Hematopoietic multipotent progenitor cell treated with erythropoietin and hydrocortisone succinate and interleukin-3 and kit ligand, for 17 days (in vitro differentiated cells): ENCODE data around the gene CD28.
"Not testable (repeated sequence)": the region's sequence is repeated elsewhere in the genome, so short reads cannot be mapped to it uniquely, and the experiment has no call there.

Experiments
- DNase-seq: peaks from one replicate; pipeline ENCODE4 v3.0.0-alpha.2; 2015; ENCODE audit warnings: low spot score

The CD28 gene

DNA sequence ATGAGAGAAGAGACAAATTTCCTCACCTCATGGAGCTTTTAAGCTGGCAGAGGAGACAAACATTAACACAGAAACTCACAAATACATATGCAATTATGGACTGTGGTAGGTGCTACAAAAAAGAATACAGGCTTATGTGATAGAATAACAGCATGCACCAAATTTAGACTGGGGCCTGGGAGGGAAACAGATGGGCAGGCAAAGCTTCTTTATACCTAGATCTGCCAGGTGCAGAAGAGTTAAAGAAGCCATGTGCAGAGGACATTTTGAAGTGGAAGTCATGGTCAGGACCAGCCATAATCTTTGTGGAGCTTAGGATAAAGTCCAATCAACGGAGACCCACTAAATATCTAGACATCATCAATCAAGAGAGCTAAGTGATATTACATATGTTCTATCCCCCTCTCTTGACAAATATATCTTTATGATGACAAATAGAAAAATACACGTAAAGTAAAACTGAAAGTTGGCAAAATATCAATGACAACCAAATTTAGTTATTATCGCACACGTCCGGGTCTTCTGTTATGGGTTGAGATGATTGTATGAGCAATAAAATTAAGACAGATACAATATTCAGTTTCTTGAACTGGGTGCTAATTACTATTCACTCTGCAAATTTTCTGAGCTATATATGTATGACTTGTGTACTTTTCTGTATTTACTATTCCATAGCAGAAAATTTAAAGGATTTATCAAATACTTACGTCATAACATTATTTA lies 44.1 kb downstream of the CD28 start:
- DNase-seq = no peak

DNA sequence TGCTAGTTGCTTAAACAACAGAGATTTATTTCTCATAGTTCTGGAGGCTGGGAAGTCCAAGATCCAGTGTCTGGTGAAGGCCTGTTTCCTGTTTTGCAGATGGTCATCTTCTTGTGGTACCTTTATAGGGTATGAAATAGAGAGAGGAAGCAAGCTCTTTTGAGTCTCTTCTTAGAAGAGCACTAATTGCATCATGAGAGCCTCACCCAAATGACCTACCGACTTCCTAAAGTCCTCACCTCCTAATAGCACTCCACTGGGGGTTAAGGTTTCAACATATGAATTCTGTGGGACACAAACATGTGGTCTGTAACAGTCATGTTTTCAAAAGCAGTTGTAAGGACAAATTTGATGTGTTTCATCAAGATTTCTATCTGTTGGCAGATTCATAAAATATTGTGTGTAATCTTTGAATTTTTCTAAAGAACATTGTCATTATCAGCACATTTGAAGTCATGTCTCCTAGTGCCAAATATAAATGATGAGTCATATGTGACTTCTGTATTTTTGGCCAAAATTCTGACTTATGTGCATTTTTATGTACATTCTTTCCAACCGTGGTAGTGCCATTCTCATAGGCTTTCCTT lies 45.3 kb downstream of the CD28 start:
- DNase-seq = no peak

DNA sequence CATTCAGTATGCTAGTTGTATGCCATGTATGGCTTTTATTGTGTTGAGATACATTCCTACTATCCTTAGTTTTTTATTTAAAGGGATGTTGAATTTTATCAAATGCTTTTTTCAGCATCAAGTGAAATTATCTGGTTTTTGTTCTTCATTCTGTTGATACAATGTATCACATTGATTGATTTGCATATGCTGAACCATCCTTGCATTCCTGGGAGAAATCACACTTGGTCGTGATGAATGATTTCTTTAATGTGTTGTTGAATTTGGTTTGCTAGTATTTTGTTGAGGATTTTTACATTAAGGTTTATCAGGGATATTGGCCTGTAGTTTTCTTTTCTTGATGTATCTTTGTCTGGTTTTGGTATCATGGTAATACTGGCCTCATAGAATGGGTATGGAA lies 49.7 kb downstream of the CD28 start:
- DNase-seq = no peak

DNA sequence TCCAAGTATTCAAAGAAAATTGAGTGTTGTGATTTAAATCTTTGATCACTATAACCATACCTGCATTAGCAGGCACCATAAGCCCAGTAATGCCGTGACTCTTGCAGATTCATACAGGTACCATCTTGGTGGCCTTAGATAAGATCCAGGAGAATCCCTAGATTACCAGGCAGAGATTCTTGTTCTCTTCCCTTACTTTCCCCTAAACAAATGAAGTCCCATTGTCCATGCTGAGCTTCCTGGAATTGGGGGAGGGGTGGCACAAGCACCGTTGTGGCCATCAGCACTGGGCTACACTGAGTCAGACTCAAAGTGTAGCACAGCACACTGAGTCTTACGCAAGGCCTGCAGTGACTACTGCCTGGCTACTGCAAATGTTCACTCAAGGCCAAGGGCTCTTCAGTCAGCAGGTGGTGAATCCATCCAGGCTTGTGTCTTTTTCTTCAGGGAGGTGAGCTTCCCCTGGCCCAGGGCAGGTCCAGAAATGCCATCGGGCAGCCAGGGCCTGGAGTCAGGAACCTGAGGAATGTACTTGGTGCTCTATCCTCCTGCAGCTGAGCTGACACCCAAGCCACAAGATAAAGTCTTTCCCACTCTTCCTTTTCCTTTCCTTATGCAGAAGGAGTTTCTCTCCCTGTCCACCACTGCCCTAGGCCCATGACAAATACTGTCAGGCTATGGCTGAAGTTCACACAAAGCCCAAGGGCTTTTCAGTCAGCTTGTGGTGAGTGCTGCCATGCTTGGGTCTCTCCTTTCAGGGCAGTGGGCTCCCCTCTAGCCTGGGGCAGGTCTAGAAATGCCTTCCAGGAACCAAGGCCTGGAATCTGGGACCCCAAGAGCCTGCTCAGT lies 52.6 kb downstream of the CD28 start:
- no peak for DNase-seq

DNA sequence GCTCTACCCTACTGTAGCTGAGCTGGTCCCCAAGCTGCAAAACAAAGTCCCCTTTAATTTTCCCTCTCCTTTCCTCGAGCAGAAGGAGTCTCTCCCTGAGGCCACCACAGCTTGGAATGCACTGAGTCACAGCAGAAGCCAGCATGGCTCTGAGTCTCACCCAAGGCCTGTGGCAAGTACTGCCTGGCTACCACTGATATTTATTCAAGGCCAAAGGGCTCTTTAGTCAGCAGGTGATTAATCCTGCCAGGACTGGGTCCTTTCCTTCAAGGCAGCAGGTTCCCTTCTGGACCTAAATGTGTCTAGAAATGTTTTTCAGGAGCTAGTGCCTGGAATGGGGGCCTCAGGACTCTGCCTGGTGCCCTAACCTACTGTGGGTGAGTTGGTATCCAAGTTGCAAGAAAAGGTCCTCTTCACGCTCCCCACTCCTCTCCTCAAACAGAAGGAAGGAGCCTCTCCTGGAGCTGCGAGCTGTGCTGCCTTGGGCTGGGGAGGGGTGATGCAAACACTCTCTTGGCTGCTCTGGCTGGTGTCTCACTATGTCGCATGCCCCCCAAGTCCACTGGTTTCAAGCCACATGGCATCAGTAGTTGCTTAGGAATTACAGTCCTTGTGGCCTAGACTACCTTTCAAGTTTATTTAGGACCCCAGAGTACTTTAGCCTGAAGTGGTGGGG lies 53.4 kb downstream of the CD28 start:
- DNase-seq = no peak

DNA sequence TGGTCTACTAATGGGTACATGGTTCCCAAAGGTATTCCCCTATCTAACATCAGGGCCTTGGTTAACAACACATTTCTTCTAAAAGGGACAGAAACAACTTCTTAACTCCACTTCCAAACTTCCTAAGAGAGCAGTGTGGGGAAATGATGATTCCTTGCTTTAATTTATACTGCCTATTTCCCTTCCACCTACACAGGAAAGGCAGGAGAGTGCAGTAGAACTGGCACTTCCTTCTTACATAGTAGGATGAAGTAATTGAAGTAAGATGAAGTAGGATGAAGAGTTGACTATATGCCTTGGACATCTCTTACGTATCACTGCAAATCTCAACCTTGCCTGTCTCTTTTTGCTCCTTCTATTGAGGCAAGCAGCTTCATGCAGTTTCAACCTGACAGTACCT lies 54.7 kb downstream of the CD28 start:
- no peak for DNase-seq

DNA sequence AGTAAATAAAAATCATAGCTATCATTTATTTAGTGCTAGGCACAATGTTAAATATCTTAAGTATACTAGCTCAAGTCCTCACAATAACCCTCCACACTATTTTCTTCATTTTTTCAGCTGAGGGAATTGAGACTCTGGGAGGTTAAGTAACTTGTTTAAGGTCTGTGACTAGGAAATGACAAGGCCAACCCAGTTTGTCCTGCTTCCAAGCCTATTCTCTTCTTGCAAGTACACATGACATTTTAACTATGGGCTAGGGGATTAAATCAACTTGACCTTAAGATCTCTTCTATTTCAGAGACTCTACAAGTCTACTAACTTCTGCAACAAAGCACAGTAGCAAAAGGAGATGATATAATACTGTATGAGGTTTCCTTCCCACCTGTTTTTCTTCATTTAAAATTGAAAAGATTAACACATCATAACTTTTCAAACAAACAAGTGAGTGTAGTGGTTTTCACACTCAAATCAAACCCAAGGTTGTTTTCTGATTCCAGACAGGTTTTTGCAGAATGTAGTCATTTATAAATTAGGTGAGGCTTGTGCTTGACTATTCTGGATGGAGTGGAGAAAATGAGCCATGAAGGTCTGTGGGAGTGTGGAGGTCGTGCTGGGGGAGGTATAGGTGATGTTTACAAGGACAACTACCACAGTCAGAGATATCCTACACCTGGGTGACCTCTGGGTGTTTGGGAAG lies 57.0 kb downstream of the CD28 start:
- DNase-seq = no peak

DNA sequence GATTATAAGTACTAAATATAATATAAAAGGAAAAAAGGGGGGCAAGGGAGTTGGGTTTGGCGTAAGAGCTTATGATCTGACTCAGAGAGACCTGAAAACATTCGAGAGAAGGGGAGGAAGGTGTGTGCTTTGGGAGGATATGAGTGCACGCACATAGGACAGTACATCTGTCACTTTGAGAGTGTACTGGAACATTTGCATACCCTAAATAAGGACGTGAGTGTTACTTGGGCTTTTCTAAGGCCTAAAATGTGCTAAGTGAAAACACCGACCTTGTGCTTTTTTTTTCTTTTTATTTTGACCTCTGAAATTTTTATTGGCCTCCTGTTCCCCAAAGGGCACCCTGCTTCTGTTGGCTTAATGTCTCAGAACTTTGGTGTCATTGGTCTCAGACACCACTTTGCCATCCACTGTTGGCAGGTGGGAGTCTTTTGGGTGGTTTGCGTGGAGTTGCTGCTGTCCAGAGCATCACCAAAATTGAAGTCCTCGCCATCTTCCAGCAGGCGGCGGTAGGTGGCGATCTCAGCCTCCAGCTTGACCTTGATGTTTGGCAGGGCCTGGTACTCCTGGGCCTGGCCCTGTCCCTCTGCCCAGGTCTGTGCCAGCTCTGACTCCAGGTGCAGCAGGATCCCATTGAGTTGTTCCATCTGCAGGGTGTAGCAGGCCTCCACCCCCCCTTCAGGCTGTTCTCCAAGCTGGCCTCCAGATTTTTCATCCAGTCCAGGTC lies 57.7 kb downstream of the CD28 start:
- no peak for DNase-seq

DNA sequence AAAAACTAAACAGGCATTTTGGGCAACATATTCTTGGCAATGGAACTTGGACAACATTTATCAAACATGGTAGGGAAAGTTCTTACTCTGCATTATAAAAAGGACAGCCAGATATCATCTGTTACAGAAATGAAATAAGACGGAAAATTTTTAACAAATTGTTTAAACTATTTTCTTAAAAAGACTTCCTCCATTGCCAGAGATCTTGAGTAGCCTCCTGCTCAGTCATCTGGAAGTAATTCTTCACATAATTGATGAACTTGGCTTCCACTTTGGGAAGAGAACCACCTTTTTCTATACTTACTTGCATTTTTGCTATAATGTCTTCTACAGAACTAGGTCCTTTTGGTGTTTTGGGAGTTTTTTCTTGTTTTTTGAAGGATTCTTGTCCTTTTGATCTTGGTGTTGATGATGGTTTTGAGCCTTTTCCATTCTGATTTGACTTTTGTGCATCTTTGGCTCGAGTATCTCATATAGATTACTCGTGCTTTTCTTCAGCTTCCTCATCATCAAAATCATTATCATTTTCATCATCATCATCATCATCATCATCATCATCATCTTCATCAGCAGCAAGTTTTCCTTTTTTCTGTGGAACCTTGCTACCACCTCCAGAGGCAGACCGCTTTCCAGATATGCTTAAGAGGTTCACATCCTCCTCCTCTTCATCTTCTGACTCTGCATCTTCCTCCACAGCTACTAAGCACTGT lies 66.2 kb downstream of the CD28 start:
- no peak for DNase-seq

DNA sequence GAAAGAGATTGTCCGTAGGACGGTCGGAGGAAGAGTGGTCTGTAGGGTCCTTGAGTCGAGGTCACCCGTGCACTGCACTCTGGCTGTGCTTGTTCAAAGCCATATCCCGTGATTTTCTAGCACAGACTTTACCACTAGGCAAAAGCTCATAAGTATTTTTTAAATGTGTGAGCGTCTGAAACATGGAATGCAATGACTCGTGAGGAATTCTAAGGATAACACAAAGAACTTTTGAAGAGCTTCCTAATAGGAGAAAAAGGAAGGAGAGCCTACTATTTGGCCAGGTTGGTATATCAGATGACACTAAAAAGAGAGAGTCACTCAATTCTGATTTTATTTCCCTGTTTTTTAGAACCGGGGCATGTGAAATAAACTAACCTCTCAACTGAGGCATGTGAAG lies 68.3 kb downstream of the CD28 start:
- DNase-seq = no peak

DNA sequence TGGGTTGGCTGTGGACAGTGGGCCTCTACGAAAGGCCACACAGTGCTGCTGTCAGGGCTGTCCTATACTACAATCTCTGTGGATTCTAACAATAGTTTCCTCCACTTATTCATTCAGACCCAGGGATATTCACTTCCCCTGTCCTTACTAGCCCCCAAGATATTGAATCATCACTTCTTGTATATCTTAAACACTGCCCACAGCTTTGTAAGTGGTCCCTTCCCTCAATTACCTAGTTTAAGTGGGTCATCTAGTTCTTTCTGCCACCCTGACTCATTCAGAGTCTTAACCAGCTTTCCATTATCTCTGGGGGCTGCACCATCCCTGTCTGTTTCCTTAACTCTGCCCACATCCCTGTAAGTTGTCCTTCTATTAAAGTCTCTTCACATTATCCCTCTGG lies 69.2 kb downstream of the CD28 start:
- DNase-seq = no peak

DNA sequence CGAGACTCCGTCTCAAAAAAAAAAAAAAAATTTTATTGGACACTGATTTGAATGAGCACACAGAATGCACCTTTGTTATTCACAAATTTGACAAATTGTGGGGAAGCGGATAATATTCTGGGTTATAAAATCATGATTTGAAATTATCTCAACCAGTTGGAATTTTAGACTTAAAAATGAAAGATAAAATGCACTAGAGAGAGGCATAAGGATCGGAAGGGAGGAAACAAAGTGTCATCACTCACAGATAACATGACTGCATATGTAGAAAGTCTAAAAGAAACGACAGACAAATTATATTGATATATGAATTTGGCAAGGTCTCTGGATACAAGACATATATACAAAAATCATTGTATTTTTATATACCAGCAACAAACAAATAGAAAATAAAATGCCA lies 70.6 kb downstream of the CD28 start:
- no peak for DNase-seq

DNA sequence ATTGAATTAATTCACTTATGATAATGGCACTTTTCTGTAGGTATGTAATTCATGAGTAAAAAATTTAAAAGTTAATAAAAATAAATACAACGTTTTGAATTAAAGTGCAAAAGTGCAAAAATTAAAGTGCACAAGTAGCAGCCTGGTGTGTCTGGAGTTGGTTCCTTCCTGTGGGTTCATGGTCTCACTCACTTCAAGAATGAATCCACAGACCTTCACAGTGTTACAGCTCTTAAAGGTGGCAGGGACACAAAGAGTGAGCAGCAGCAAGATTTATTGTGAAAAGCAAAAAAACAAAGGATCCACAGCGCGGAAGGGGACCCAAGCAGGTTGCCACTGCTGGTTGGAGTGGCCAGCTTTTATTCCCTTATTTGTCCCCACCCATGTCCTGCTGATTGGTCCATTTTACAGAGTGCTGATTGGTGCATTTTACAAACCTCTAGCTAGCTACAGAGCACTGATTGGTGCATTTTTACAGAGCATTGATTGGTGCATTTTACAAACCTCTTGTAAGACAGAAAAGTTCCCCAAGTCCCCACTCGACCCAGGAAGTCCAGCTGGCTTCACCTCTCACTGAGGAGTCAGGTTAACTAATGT lies 73.1 kb downstream of the CD28 start:
- DNase-seq = not testable (repeated sequence)

DNA sequence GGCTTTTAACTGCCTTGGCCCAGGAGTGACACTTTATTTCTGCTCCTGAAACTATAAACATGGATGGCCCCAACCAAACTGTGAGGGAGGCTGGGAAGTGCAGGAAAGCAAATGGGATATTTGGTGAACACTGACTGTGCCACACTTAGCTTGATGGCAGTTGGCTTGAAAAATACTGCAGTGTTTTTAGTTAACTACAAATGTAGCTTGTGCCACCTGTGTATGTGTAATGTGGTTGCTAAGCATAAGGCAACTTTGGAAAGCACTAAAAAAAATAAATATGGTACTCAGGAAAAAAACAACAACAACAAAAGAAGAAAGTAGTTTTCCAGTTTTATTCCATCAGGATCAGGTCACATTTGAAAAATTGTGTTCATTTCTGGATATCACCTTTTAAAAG lies 73.8 kb downstream of the CD28 start:
- no peak for DNase-seq

DNA sequence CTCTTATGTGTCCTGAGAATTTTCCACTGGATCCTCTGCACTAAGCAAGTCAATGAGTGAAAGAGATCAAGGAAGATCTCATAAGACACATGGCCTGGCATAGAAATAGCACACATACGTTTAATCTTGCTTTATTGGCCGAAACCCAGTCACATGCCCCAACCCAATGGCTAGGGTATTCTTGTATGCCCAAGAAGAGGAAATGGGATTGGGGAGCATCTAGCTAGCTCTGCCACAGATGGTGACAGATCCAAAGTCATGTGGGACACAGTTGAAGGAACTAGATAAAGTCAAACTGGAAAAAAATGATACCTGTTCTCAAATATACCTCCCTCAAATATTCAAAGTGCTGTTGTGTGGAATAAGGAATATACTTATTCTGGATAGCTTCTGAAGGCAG lies 74.7 kb downstream of the CD28 start:
- no peak for DNase-seq

DNA sequence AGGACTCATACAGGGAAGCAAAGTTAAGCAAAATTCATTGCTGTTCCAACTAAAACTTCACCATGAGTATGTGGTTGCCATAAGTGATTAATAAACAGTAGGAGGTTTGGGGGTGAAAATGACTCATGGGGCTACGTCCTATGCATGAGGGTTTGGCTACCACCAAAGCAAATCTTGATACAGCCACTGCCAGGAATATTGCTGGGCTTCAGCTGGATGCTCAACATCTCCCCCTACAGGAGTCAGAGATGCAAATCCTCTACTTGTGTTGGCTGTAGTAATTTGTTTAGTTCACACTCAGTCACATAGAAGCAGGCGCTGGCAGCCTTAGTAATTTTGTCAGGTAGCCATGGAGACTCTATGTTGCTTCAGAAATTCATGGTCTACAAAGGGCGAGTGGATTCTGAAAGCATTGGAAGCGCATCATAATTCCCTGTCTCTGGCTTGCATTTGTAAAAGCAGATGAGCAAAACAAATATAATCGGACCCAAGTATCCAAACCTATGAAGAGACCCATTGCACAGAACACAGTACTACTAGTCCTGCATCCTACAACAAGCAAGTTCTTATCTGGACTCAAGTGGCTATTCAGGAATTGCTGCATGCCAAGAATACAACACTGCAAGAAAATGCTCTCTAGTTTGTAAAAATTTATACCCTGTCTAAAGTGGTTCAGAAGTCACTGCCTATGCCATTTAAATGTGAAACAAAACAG lies 76.0 kb downstream of the CD28 start:
- DNase-seq = no peak

DNA sequence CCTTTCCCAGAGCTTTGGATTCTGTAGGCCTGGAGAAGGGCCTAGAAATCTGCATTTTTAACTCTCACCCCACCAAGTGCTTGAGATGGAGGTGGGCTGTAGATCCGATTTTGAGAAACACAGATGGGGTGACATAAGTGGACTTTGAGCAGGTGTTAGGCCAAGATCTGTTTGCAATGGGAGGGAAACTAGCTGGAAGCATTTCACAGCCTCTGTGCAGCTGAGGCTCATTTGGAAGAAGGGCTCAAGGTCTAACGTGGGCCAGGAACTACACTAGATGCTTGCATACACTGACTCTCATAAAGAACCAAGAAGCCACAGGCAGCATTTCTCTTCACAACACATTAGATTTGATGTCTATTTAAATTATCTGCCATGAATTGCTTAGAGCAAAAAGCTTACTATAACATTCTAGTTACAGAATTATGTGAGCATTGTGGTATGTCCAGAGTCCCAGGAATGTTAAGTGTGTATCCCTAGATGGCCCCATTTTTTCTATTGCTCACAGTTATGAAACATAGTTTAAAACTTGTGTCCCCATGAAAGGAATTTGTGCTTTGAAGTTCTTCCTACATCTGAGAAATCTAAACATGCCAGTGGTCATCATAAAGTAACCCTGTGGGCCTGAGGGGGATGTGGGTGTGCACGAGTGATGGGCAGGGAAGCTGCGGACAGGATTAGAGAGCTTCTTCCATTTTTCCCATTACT lies 77.2 kb downstream of the CD28 start:
- DNase-seq = no peak

DNA sequence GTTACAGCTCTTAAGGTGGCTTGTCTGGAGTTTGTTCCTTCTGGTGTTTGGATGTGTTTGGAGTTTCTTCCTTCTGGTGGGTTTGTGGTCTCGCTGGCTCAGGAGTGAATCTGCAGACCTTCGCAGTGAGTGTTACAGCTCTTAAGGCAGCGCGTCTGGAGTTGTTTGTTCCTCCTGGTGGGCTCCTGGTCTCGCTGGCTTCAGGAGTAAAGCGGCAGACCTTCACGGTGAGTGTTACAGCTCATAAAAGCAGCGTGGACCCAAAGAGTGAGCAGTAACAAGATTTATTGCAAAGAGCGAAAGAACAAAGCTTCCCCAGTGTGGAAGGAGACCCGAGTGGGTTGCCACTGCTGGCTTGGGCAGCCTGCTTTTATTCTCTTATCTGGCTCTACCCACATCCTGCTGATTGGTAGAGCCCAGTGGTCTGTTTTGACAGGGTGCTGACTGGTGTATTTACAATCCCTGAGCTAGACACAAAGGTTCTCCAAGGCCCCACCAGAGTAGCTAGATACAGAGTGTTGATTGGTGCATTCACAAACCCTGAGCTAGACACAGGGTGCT lies 78.4 kb downstream of the CD28 start:
- not testable (repeated sequence) for DNase-seq
